ENCODE results near the gene CADPS2.

GRCh38 chr7:122695816-122696215, 190.4 kb downstream of the CADPS2 start:
- TF ChIP-seq POLR2A (IDR thresholded peaks at IDR 0.05) (no peak), POLR2AphosphoS5 (IDR thresholded peaks at IDR 0.05) (no peak)
- TF ChIP-seq, protein P1, sequence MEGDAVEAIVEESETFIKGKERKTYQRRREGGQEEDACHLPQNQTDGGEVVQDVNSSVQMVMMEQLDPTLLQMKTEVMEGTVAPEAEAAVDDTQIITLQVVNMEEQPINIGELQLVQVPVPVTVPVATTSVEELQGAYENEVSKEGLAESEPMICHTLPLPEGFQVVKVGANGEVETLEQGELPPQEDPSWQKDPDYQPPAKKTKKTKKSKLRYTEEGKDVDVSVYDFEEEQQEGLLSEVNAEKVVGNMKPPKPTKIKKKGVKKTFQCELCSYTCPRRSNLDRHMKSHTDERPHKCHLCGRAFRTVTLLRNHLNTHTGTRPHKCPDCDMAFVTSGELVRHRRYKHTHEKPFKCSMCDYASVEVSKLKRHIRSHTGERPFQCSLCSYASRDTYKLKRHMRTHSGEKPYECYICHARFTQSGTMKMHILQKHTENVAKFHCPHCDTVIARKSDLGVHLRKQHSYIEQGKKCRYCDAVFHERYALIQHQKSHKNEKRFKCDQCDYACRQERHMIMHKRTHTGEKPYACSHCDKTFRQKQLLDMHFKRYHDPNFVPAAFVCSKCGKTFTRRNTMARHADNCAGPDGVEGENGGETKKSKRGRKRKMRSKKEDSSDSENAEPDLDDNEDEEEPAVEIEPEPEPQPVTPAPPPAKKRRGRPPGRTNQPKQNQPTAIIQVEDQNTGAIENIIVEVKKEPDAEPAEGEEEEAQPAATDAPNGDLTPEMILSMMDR (IDR thresholded peaks at IDR 0.05): no peak
